Left renal cortex interstitium (tissue), 4 donors: Measurements from ENCODE around the gene DDX56. TPM values are rescaled to one million over a fixed set of nuclear protein-coding genes. Genes with fewer than 3 reads are reported as not detected.

Experiments
- DNase-seq, 4 donors: peaks; one replicate each; pipeline ENCODE4 v3.0.0-alpha.2; 2013; ENCODE audit warnings: low read depth in 4 of 4, low spot score in 2 of 4, missing footprints in 1 of 4
- polyA plus RNA-seq, 4 donors: library from polyadenylated mRNA; unstranded; fragments of 120-200 nt; gene quantifications; one replicate each; pipeline ENCODE4 v1.2.1, GENCODE V29; 2013; ENCODE audit not compliant: insufficient read length in 4 of 4

The DDX56 gene
- 100 to 1,000 TPM in 2 of 4 donors, 10 to 100 TPM in 2; 73.1 to 123 (median 98.7) TPM for polyA plus RNA-seq

- DNase-seq: peak; percentile 78 to 92 (median 82)
These were observed at the start of gene DDX56 for GRCh38 chr7:44573464-44574286. DDX56 (minus strand) TSS chr7:44573908; CDS start chr7:44573895, 13 bp downstream.

DNA sequence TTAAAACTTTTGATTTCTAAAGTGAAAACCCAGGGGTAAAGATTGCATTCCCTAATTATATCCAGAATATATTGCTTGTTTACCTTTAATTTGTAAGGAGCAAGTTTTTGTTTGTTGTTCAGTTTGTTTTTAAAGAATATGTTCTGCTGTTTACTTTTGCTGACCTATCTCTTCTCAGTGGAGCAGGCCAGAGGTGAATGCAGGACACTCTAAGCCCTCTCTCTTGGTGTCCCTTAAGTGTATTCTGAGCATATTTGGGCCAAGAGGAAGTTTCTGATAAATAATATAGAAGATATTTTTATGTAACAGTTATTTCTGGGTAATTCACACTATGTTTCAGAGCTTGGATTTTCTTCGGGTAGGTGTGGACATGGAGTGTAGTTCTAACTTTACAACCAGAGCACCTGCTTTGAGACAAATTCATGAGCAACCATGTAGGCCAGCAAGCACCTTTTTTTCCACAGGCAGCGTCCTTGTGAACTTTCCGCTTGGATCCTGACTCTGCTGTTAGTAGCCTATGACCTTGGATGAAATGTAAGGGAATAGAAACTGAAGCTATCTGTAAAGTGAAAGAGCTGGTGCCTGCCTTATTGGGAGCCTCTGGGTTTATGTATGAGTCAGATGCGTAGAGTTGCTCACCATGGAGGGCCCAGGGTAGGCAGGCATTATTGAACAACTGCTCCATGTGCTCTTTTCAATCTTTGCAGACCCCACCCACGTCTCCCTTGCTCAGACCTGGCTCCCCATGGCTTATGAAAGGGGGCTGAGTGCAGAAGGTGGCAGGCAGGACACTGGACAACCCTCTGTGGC, 48.8 kb upstream of the DDX56 start:
- DNase-seq: no peak

- DNase-seq: no peak
These were observed 48.0 kb upstream of the DDX56 start for GRCh38 chr7:44621750-44622103.

GRCh38 chr7:44621034-44621749, 47.5 kb upstream of the DDX56 start:
- no peak for DNase-seq

DNA sequence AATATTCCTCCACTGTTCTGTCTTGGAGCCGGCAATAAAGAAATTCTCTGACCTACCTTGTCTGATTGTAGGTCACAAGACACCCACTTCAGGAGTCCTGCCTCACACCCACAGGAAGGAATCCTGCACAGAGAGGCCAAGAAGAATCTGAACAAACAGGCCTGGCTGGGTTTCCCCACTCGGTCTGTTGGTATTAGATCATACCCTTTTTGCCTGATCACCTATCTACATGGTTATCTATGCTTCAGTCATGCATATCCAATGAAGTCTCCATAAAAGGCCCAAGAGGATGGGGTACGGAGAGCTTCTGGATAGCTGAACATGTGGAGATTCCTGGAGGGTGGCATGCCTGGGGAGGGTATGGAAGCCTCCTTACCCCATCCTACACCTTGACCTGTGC, 45.0 kb upstream of the DDX56 start:
- DNase-seq: no peak

GRCh38 chr7:44618045-44618444, 44.3 kb upstream of the DDX56 start:
- DNase-seq: no peak

DNA sequence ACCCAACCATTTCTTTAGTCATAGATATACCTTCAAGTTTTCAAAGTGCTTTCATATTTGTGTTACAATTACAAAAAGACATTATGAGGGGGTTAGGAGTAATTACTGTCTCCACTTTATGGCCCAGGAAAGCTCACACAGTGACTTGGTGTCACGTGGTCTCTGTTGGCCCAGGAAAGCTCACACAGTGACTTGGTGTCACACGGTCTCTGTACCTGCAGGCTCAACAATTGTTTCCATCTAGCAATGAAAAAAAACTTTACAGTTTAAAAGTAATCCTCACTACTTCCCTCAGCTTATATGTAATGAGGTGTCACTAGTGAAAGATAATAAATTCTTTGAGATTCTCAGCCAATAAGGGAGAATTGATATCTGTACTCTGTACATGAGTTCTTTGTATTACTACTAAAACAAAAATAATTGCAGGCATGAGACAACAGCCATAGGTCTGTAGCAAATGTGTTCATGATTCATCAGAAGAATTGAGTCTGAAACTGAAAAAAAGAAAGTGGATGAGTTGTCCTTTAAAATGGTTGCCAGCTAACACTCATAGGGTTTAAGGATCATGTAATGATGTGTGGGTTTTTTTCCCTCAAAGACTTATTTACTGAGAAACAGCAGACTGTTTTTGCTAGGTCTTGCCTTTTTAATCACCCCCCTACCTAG, 43.6 kb upstream of the DDX56 start:
- no peak for DNase-seq

DNA sequence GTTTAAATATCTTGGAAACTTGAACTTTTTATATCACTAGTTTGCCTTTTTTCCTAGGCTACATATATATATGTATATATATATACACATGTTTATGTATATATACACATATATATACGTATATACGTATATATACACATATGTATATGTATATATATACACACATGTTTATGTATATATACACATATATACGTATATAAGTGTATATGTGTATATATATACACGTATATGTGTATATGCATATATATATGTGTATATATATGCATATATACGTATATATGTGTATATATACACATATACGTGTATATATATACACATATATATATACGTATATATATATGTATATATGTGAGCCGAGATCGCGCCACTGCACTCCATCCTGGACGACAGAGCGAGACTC, 42.8 kb upstream of the DDX56 start:
- no peak for DNase-seq

- DNase-seq: no peak
These were observed 42.1 kb upstream of the DDX56 start for GRCh38 chr7:44615793-44616192.

DNA sequence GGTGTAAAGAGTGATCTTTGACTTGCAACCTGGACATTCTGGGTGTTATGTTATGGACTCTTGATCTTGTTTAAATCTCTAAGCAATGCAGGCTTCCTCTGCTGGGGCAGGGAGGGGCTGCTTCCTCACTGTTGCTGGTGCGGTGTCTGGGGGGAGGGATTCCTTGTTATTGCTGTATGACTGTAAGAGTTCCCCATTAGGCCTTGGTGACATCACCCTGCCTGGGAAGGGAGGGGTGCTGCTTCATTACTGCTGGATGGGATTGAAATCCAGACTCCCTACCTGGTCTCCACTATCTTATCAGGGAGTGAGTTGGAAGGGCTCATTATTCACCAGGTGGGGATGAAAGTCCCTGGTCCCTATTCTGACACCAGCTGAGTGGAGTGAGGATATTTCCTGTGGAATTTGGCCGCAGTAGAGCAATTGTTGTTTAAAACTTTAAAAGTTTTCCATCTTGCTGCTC, 41.5 kb upstream of the DDX56 start:
- DNase-seq: no peak

DNA sequence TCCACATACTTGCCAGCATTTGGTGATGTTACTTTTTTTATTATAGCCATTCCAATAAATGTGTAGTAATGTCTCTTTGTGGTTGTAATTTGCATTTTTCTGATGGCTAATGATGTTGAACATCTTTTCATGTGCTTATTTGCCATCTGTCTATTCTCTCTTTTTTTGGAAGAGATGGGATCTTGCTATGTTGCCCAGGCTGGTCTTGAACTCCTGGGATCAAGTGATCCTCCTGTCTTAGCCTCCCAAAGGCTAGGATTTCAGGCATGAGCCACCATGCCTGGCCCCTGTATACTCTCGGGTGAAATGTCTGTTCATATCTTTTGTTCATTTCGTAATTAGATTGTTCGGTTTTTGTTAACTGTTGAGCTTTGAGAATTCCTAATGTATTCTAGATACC, 36.1 kb upstream of the DDX56 start:
- DNase-seq: no peak

GRCh38 chr7:44608916-44609648, 35.4 kb upstream of the DDX56 start:
- DNase-seq: no peak

- DNase-seq: no peak
These were observed 33.7 kb upstream of the DDX56 start for GRCh38 chr7:44607141-44608068.

DNA sequence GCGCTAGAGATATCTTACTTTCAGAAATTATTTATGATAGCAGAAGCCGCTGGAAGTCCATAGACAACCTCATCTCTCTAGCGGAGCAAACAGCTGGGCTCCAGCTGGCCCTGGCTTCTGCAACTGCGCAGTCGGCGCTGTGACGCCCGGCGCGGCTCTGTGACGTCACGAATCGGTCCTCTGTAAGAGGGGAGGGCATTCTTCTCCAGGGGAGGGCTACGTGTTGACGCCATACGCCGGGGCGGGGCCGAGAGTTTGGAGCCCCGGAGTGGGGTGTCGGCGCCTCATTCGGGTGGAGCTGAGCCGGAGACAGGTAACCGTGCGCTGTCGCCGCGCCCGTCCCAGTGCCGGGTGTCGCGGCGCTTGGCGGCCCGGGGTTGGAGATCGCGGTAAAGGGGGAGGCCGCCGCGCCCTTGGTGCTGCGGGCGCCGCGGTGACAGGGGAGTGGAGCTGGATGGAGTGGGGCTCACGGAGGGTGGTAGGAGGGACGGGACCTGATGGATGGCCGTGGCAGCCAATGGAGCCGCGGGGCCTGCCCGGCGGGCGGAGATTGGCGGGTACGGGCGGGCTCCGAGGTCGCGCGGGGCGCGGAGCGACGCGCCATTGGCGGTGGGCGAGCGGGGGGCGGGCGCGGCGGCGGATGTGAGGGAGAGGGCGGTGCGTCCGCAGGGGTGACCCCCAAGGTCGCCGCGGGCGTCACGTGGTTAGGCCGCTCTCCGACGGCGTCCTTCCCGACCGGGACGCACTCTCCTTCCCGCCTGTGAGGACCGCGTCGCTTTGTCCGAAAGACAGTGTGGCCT, 32.8 kb upstream of the DDX56 start, which contains the start of gene OGDH:
TSS of gene OGDH (plus strand) at position 287 of the 800 bp plus-strand sequence. CDS start 17,717 bp downstream, outside the sequence.
- DNase-seq: peak; percentile 96 to 99 (median 98)

DNA sequence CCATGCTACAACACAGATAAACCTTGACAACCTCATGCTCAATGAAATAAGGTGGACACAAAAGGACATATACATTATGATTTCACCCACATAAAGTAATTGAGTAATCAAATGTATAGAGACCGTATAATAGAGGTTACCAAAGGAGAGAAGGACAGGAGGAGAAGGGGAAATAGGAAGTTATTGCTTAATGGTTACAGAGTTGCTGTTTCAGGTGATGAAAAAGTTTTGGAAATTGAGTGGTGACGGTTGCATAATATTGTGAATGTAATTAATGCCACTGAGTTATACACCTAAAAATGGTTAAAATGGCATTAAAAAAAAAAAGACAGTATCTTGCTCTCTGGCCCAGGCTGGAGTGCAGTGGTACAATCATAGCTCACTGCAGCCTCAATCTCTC, 31.2 kb upstream of the DDX56 start:
- DNase-seq: no peak

DNA sequence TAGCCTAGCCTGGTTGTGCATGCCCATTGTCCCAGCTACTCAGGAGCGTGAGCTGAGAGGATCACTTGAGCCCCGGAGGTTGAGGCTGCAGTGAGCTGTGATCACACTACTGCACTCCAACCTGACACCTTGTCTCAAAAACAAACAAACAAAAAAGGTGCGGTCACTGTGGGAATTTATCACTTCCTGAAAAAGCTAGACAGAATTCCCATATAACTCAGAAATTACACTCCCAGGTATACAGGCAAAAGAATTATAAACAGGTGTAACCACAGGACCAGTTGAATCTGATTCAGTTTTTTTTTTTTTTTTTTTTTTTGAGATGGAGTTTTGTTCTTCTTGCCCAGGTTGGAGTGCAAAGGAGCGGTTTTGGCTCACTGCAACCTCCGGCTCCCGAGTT, 29.5 kb upstream of the DDX56 start:
- no peak for DNase-seq

- DNase-seq: no peak
These were observed 28.8 kb upstream of the DDX56 start for GRCh38 chr7:44602576-44602910.

GRCh38 chr7:44599222-44599621, 25.5 kb upstream of the DDX56 start:
- no peak for DNase-seq
